SK-N-SH treated with all-trans-retinoic acid at 6 μM for 48 hours (cell line): ENCODE measurements around the gene CDK2.

Experiments used
- BACH2 ChIP-seq: fragments of 250-450 bp; sonication (Bioruptor Pico); IDR thresholded peaks from 2 replicates; pipeline ENCODE4 v1.9.0; 2021; ENCODE audit warnings: mild to moderate bottlenecking, borderline replicate concordance
- GLIS3 ChIP-seq: fragments of 250-450 bp; sonication (Bioruptor Pico); IDR thresholded peaks from 2 replicates; pipeline ENCODE4 v1.5.0; 2020; ENCODE audit warnings: mild to moderate bottlenecking, moderate library complexity
- PPARA ChIP-seq: fragments of 250-450 bp; sonication (Bioruptor Pico); IDR thresholded peaks from 2 replicates; pipeline ENCODE4 v1.5.0; 2020; ENCODE audit warnings: mild to moderate bottlenecking, borderline replicate concordance
- RARB ChIP-seq: fragments of 250-450 bp; sonication (Bioruptor Pico); IDR thresholded peaks from 2 replicates; pipeline ENCODE4 v1.8.0; 2021; ENCODE audit warnings: mild to moderate bottlenecking, moderate library complexity
- SNAI2 ChIP-seq: fragments of 250-450 bp; sonication (Bioruptor Pico); IDR thresholded peaks from 2 replicates; pipeline ENCODE4 v1.5.0; 2020; ENCODE audit warnings: mild to moderate bottlenecking, moderate library complexity
- TSHZ2 ChIP-seq: fragments of 250-450 bp; sonication (Bioruptor Pico); IDR thresholded peaks from 2 replicates; pipeline ENCODE4 v1.5.0; 2020; ENCODE audit warnings: mild to moderate bottlenecking, moderate library complexity
- ZFP3 ChIP-seq: fragments of 250-450 bp; sonication (Bioruptor Pico); IDR thresholded peaks from 2 replicates; pipeline ENCODE4 v1.5.0; 2020; ENCODE audit warnings: mild to moderate bottlenecking, moderate library complexity
- ZNF70 ChIP-seq: fragments of 450-650 bp; formaldehyde crosslinking; IDR thresholded peaks from 2 replicates; pipeline ENCODE4 v1.5.0; 2020; ENCODE audit warnings: mild to moderate bottlenecking, moderate library complexity
- ZNF8 ChIP-seq: fragments of 450-650 bp; formaldehyde crosslinking; IDR thresholded peaks from 2 replicates; pipeline ENCODE4 v1.5.0; 2020; ENCODE audit warnings: mild to moderate bottlenecking, moderate library complexity
- TF ChIP-seq, protein P1 (sequence below): fragments of 250-450 bp; sonication (Bioruptor Pico); IDR thresholded peaks from 2 replicates; pipeline ENCODE4 v1.5.1; 2020; ENCODE audit warnings: low read depth, mild to moderate bottlenecking, moderate library complexity
- TF ChIP-seq, protein P2 (sequence below): fragments of 250-450 bp; sonication (Bioruptor Pico); IDR thresholded peaks from 2 replicates; pipeline ENCODE4 v1.8.0; 2020; ENCODE audit warnings: mild to moderate bottlenecking, moderate library complexity, borderline replicate concordance

DNA sequence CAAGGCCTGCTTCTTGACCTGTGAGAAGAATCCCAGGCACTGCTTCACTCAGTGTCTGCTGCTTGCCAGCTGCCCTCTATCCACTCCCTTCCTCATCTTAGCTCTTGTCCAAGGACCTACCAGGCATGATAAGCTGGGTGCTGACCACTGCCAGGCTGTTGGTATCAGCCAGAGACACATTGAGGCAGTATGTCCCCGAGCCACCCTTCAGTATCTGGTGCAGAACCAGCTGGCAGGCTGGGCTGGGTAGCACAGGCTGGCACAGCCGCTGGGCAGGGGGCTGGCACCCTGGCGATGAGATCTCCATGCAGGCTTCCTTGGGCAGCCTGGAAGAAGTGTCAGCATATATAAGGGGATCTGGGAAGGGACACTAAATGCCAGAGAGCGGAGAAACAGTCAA, 11.3 kb upstream of the CDK2 start:
- no peak for TF ChIP-seq ZNF8 (CRISPR knock-in tag)
- no peak for TF ChIP-seq ZFP3 (CRISPR knock-in tag)
- no peak for TF ChIP-seq ZNF70 (CRISPR knock-in tag)
- no peak for TF ChIP-seq SNAI2 (CRISPR knock-in tag)
- no peak for TF ChIP-seq TSHZ2 (CRISPR knock-in tag)
- no peak for TF ChIP-seq BACH2 (CRISPR knock-in tag)
- TF ChIP-seq RARB (CRISPR knock-in tag) = no peak
- TF ChIP-seq GLIS3 = no peak
- no peak for TF ChIP-seq PPARA (CRISPR knock-in tag)
- TF ChIP-seq, protein P1, sequence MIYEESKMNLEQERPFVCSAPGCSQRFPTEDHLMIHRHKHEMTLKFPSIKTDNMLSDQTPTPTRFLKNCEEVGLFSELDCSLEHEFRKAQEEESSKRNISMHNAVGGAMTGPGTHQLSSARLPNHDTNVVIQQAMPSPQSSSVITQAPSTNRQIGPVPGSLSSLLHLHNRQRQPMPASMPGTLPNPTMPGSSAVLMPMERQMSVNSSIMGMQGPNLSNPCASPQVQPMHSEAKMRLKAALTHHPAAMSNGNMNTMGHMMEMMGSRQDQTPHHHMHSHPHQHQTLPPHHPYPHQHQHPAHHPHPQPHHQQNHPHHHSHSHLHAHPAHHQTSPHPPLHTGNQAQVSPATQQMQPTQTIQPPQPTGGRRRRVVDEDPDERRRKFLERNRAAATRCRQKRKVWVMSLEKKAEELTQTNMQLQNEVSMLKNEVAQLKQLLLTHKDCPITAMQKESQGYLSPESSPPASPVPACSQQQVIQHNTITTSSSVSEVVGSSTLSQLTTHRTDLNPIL (CRISPR knock-in tag) = no peak
- TF ChIP-seq, protein P2, sequence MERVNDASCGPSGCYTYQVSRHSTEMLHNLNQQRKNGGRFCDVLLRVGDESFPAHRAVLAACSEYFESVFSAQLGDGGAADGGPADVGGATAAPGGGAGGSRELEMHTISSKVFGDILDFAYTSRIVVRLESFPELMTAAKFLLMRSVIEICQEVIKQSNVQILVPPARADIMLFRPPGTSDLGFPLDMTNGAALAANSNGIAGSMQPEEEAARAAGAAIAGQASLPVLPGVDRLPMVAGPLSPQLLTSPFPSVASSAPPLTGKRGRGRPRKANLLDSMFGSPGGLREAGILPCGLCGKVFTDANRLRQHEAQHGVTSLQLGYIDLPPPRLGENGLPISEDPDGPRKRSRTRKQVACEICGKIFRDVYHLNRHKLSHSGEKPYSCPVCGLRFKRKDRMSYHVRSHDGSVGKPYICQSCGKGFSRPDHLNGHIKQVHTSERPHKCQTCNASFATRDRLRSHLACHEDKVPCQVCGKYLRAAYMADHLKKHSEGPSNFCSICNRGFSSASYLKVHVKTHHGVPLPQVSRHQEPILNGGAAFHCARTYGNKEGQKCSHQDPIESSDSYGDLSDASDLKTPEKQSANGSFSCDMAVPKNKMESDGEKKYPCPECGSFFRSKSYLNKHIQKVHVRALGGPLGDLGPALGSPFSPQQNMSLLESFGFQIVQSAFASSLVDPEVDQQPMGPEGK (CRISPR knock-in tag) = no peak
